Endodermal cell (in vitro differentiated cells): ENCODE data around the gene BCL11A. TPM values are rescaled to one million over a fixed set of nuclear protein-coding genes. Genes with fewer than 3 reads are reported as not detected.

Experiments
- DNase-seq: peaks from one replicate; pipeline ENCODE4 v3.0.0-alpha.2; 2017
- H3K27ac ChIP-seq: 2 replicates; pipeline ENCODE4 v1.5.1; 2013; ENCODE audit warnings: mild to moderate bottlenecking, low read depth, low read length, moderate library complexity
- H3K27me3 ChIP-seq: 2 replicates; pipeline ENCODE4 v1.6.1; 2013; ENCODE audit warnings: mild to moderate bottlenecking, low read length, moderate library complexity; ENCODE audit not compliant: insufficient read depth, control insufficient read depth, poor library complexity, severe bottlenecking
- H3K36me3 ChIP-seq: 2 replicates; pipeline ENCODE4 v1.7.0; 2013; ENCODE audit warnings: mild to moderate bottlenecking, low read length, moderate library complexity; ENCODE audit not compliant: control insufficient read depth, insufficient read depth
- H3K4me1 ChIP-seq: one replicate; pipeline ENCODE4 v1.7.0; 2013; ENCODE audit warnings: low read length; ENCODE audit not compliant: control insufficient read depth, insufficient read depth
- H3K4me3 ChIP-seq: 2 replicates; pipeline ENCODE4 v1.5.1; 2013; ENCODE audit warnings: mild to moderate bottlenecking, low read length, moderate library complexity
- H3K9ac ChIP-seq: 2 replicates; pipeline ENCODE4 v1.6.1; 2013; ENCODE audit warnings: mild to moderate bottlenecking, low read length, moderate library complexity; ENCODE audit not compliant: poor library complexity, severe bottlenecking; ENCODE audit errors: extremely low read depth
- H3K9me3 ChIP-seq: 2 replicates; pipeline ENCODE4 v1.6.1; 2013; ENCODE audit warnings: mild to moderate bottlenecking, low read length, moderate library complexity; ENCODE audit not compliant: control insufficient read depth
- H3K27ac Mint-ChIP-seq: 2 replicates; pipeline ENCODE4 v1.8.0; 2020; ENCODE audit warnings: mixed read lengths
- H3K27me3 Mint-ChIP-seq: 2 replicates; pipeline ENCODE4 v1.8.0; 2021; ENCODE audit warnings: mild to moderate bottlenecking, mixed read lengths; ENCODE audit not compliant: insufficient read depth
- H3K36me3 Mint-ChIP-seq: 2 replicates; pipeline ENCODE4 v1.8.0; 2020; ENCODE audit warnings: low read depth, mixed read lengths
- H3K4me1 Mint-ChIP-seq: 2 replicates; pipeline ENCODE4 v1.8.0; 2020; ENCODE audit warnings: mixed read lengths
- H3K4me3 Mint-ChIP-seq: 2 replicates; pipeline ENCODE4 v1.8.0; 2020; ENCODE audit warnings: mild to moderate bottlenecking, moderate library complexity, mixed read lengths
- H3K9me3 Mint-ChIP-seq: 2 replicates; pipeline ENCODE4 v1.8.0; 2020; ENCODE audit warnings: mild to moderate bottlenecking, mixed read lengths
- WGBS, 2 experiments: methylation state at CpG; one replicate each; pipeline versions ENCODE4 v1.1.5 to v1.1.7; 2013; ENCODE audit warnings: missing lambda C conversion rate in 2 of 2, mixed read lengths in 1 of 2; ENCODE audit not compliant: insufficient coverage in 1 of 2, insufficient read length in 1 of 2; 5-methylcytosine and 5-hydroxymethylcytosine counted together
- total RNA-seq, 2 donors: library from RNA; stranded (reverse); fragmentation: NEBNext Ultra II Directional in 1 of 2; extraction: Animal tissue kit (Norgen Biotek cat#: 25700) in 1 of 2; gene quantifications; 2 replicates in 1 of 2; 3 replicates in 1 of 2; pipeline ENCODE4 v1.2.1, GENCODE V29; 2021
- TF ChIP-seq, protein P1 (sequence below): fragments of 200-600 bp; sonication (generic); conservative IDR thresholded peaks from 2 replicates; pipeline ENCODE4 v1.5.0; 2021; ENCODE audit warnings: antibody characterized with exemption, mild to moderate bottlenecking

Gene BCL11A
- total RNA-seq, 2 donors from 2014 or later: 14.7 to 16.3 TPM

- no peak for DNase-seq
- Mint-ChIP-seq H3K36me3 (peaks cover 1% of the 10 kb centered on the region), H3K4me1 (peaks cover 13% of the 10 kb centered on the region), H3K9me3 (no peaks in the 10 kb centered on the region), H3K4me3 (no peak overlapping the region), H3K27me3 (peaks cover 5% of the 10 kb centered on the region), H3K27ac (no peak overlapping the region)
- TF ChIP-seq, protein P1, sequence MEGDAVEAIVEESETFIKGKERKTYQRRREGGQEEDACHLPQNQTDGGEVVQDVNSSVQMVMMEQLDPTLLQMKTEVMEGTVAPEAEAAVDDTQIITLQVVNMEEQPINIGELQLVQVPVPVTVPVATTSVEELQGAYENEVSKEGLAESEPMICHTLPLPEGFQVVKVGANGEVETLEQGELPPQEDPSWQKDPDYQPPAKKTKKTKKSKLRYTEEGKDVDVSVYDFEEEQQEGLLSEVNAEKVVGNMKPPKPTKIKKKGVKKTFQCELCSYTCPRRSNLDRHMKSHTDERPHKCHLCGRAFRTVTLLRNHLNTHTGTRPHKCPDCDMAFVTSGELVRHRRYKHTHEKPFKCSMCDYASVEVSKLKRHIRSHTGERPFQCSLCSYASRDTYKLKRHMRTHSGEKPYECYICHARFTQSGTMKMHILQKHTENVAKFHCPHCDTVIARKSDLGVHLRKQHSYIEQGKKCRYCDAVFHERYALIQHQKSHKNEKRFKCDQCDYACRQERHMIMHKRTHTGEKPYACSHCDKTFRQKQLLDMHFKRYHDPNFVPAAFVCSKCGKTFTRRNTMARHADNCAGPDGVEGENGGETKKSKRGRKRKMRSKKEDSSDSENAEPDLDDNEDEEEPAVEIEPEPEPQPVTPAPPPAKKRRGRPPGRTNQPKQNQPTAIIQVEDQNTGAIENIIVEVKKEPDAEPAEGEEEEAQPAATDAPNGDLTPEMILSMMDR: no peak
- no peaks in the 10 kb centered on the region for H3K9me3 ChIP-seq
- no peaks in the 10 kb centered on the region for H3K27me3 ChIP-seq
- WGBS, 2 experiments: 88 to 96% methylated on average over 3 to 5 of the region's 5 CpGs
- H3K27ac ChIP-seq: no peak overlapping the region
- no peaks in the 10 kb centered on the region for H3K4me1 ChIP-seq
- no peaks in the 10 kb centered on the region for H3K36me3 ChIP-seq
- H3K4me3 ChIP-seq: no peak overlapping the region
- H3K9ac ChIP-seq: no peak overlapping the region
Measured at GRCh38 chr2:60496956-60497355, 56.5 kb downstream of the BCL11A start.

GRCh38 chr2:60496475-60496874 is 57.0 kb downstream of the BCL11A start:
- Mint-ChIP-seq H3K27ac (no peak overlapping the region), H3K4me3 (no peak overlapping the region), H3K36me3 (peaks cover 1% of the 10 kb centered on the region), H3K9me3 (no peaks in the 10 kb centered on the region), H3K4me1 (peaks cover 13% of the 10 kb centered on the region), H3K27me3 (peaks cover 5% of the 10 kb centered on the region)
- Histone ChIP-seq H3K27me3 (no peaks in the 10 kb centered on the region), H3K27ac (no peak overlapping the region), H3K9me3 (no peaks in the 10 kb centered on the region), H3K36me3 (no peaks in the 10 kb centered on the region), H3K4me1 (no peaks in the 10 kb centered on the region), H3K9ac (no peak overlapping the region), H3K4me3 (no peak overlapping the region)
- TF ChIP-seq, protein P1: no peak
- DNase-seq: no peak
- WGBS, 2 experiments: 92% methylated on average over 1 of the region's 1 CpG; no CpG with 5 or more reads in 1 of the 2 experiments

- Histone ChIP-seq H3K4me1 (no peaks in the 10 kb centered on the region), H3K27me3 (no peaks in the 10 kb centered on the region), H3K9me3 (no peaks in the 10 kb centered on the region), H3K4me3 (no peak overlapping the region), H3K36me3 (no peaks in the 10 kb centered on the region), H3K27ac (no peak overlapping the region), H3K9ac (no peak overlapping the region)
- TF ChIP-seq, protein P1: no peak
- Mint-ChIP-seq H3K4me3 (no peak overlapping the region), H3K36me3 (no peaks in the 10 kb centered on the region), H3K27me3 (peaks cover 5% of the 10 kb centered on the region), H3K27ac (no peak overlapping the region), H3K9me3 (no peaks in the 10 kb centered on the region), H3K4me1 (peaks cover 13% of the 10 kb centered on the region)
- no peak for DNase-seq
- 94 to 100% methylated on average over 1 to 6 of the region's 6 CpGs for WGBS, 2 experiments
Measured at GRCh38 chr2:60495041-60495625, 58.3 kb downstream of the BCL11A start.
